Right lobe of liver (tissue), 6 donors: ENCODE data around the gene DLG3. TPM values are rescaled to one million over a fixed set of nuclear protein-coding genes. Genes with fewer than 3 reads are reported as not detected.
A peak's percentile ranks its signal among the peaks of the same experiment; 100 is the strongest.

Experiments
- ATAC-seq, 4 donors: fragments of 200-7000 bp; cut with Tn5 transposase; one replicate each; pipeline ENCODE4 v1.9.1; 2020; ENCODE audit warnings: mild to moderate bottlenecking in 4 of 4, moderate library complexity in 4 of 4
- DNase-seq, 3 donors: peaks; one replicate each; pipeline ENCODE4 v3.0.0-alpha.2; 2020
- H3K27ac ChIP-seq, 3 donors: fragments of 200-600 bp; one replicate each; pipeline ENCODE4 v1.8.0; 2022
- H3K27me3 ChIP-seq, 2 donors: fragments of 200-600 bp; one replicate each; pipeline ENCODE4 v1.8.0; 2022
- H3K36me3 ChIP-seq, 4 donors: fragments of 200-600 bp; sonication (generic) in 1 of 4; one replicate each; pipeline versions ENCODE4 v1.5.1 to v1.8.0; 2017 to 2022; ENCODE audit warnings: control low read depth in 1 of 4
- H3K4me1 ChIP-seq, 4 donors: fragments of 200-600 bp; sonication (generic) in 1 of 4; one replicate each; pipeline versions ENCODE4 v1.5.1 to v1.8.0; 2017 to 2022; ENCODE audit warnings: control low read depth in 1 of 4
- H3K4me3 ChIP-seq, 3 donors: fragments of 200-600 bp; one replicate each; pipeline ENCODE4 v1.8.0; 2022
- H3K9me3 ChIP-seq, 4 donors: fragments of 200-600 bp; sonication (generic) in 1 of 4; one replicate each; pipeline versions ENCODE4 v1.5.1 to v1.8.0; 2017 to 2022; ENCODE audit warnings: control low read depth in 1 of 4
- POLR2A ChIP-seq: fragments of 450-650 bp; IDR thresholded peaks from one replicate; pipeline ENCODE4 v1.6.1; 2017; ENCODE audit warnings: antibody characterized with exemption, mild to moderate bottlenecking
- WGBS: methylation state at CpG from one replicate; pipeline ENCODE4 v1.1.6; 2018; ENCODE audit warnings: low coverage, low lambda C conversion rate; ENCODE audit not compliant: insufficient coverage; ENCODE audit errors: missing lambda C conversion rate; 5-methylcytosine and 5-hydroxymethylcytosine counted together
- intact Hi-C, 2 donors: fragments of 100-400 bp; cut with DNase I; formaldehyde crosslinking; loops; one replicate each; pipeline versions ENCODE4 v1.11.2 to v1.14.1; 2022
- total RNA-seq, 6 experiments: library from RNA; depleted of rRNA in 2 of 6; stranded (reverse); fragments of >200 nt in 2 of 6; fragmentation: NEBNext Ultra II Directional in 3 of 6; extraction: Animal tissue kit (Norgen Biotek cat#: 25700) in 3 of 6; gene quantifications; one replicate each; pipeline versions ENCODE4 v1.1.0 to v1.2.4, GENCODE V29; 2016 to 2023
- TF ChIP-seq, protein P1 (sequence below), 4 donors: fragments of 200-600 bp in 3 of 4; fragments of 450-650 bp in 1 of 4; IDR thresholded peaks; one replicate each; pipeline versions ENCODE4 v1.5.1 to v1.8.0; 2016 to 2022; ENCODE audit warnings: antibody characterized with exemption in 4 of 4, mild to moderate bottlenecking in 2 of 4
- donor health status: DM: no; HTN: yes; CAD: no.
- donor health status: DM: no; HTN: no; CAD: no.
- donor health status: DM: no; HTN: no; CAD: no.
- donor health status: DM: no; HTN: yes; CAD: no.
- donor health status: DM: no; HTN: yes; CAD: no.

Gene DLG3
- total RNA-seq, 6 experiments from 2014 or later: 0.37 to 2.1 (median 1.1) TPM

DNA sequence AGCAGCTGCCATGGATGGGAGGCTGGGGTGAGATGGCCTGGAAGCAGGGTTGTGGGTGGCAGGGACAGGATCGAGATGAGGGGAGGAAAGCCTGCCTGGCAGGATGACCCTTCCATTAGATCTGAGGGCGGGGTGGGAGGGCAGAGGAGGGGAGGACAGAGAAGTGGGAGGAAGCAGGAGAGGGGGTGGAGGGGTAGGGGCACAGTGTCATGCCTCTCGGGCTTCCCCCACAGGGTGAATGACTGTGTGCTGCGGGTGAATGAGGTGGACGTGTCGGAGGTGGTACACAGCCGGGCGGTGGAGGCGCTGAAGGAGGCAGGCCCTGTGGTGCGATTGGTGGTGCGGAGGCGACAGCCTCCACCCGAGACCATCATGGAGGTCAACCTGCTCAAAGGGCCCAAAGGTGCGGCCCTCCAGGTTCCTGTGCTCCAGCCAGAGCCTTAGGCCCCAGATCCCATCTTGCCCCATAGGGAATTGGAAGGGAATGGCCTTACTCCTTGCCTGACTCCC lies 4.9 kb downstream of the DLG3 start:
- Histone ChIP-seq H3K27ac (no peak overlapping the region), H3K27me3 (peaks cover 0 to 10% of the 10 kb centered on the region in 2 donors), H3K9me3 (no peaks in the 10 kb centered on the region), H3K4me1 (no peaks in the 10 kb centered on the region), H3K36me3 (no peaks in the 10 kb centered on the region), H3K4me3 (no peak overlapping the region)
- intact Hi-C loops: no loop called here
- WGBS: 92% methylated on average over 5 of the region's 14 CpGs
- ATAC-seq (no peak), DNase-seq (no peak)
- no peak for TF ChIP-seq POLR2A
- TF ChIP-seq, protein P1, sequence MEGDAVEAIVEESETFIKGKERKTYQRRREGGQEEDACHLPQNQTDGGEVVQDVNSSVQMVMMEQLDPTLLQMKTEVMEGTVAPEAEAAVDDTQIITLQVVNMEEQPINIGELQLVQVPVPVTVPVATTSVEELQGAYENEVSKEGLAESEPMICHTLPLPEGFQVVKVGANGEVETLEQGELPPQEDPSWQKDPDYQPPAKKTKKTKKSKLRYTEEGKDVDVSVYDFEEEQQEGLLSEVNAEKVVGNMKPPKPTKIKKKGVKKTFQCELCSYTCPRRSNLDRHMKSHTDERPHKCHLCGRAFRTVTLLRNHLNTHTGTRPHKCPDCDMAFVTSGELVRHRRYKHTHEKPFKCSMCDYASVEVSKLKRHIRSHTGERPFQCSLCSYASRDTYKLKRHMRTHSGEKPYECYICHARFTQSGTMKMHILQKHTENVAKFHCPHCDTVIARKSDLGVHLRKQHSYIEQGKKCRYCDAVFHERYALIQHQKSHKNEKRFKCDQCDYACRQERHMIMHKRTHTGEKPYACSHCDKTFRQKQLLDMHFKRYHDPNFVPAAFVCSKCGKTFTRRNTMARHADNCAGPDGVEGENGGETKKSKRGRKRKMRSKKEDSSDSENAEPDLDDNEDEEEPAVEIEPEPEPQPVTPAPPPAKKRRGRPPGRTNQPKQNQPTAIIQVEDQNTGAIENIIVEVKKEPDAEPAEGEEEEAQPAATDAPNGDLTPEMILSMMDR (IDR thresholded peaks at IDR 0.05): no peak

DNA sequence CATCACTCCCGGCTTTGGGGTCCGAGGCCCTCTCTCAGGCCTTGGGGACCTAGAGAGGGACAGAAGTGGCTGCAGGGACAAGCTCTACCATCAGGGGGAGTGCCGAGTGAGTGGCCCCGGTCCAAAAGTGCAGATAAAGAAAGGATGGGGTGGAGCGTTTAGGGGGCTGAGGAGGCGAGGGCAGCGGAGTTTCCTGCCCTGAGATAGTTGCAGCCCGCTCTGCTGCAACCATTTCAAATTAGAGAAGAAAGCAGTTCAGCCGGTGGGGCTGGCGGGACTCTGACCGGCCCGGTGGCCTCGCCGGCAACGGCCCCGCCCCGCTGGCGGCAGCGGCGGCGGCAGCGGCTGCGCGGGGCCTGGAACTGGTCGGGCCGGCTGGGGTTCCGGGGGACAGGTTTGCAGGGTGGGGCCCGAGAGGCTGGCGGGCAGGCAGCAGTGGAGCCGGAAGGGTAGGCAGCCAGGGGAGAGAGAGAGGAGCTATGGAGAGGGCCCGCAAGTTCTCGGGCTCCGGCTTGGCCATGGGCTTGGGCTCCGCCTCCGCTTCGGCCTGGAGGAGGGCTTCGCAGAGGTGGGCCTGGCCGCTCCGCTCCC lies 7.6 kb downstream of the DLG3 start:
- H3K27ac ChIP-seq: no peak overlapping the region
- ATAC-seq (peak; percentile 57 to 75 (median 62)), DNase-seq (peak in 1 of 3 donors; percentile 37)
- TF ChIP-seq POLR2A: no peak
- TF ChIP-seq, protein P1 (IDR thresholded peaks at IDR 0.05): peak; percentile 45 to 54 (median 48)
- H3K27me3 ChIP-seq: peaks cover 0 to 5% of the 10 kb centered on the region in 2 donors
- intact Hi-C loops: no loop called here
- peak overlapping the region; percentile 33 to 55 (median 43) for H3K4me3 ChIP-seq
- WGBS: 24% methylated on average over 11 of the region's 39 CpGs
- no peaks in the 10 kb centered on the region for H3K36me3 ChIP-seq
- H3K4me1 ChIP-seq: no peaks in the 10 kb centered on the region
- H3K9me3 ChIP-seq: no peaks in the 10 kb centered on the region

DNA sequence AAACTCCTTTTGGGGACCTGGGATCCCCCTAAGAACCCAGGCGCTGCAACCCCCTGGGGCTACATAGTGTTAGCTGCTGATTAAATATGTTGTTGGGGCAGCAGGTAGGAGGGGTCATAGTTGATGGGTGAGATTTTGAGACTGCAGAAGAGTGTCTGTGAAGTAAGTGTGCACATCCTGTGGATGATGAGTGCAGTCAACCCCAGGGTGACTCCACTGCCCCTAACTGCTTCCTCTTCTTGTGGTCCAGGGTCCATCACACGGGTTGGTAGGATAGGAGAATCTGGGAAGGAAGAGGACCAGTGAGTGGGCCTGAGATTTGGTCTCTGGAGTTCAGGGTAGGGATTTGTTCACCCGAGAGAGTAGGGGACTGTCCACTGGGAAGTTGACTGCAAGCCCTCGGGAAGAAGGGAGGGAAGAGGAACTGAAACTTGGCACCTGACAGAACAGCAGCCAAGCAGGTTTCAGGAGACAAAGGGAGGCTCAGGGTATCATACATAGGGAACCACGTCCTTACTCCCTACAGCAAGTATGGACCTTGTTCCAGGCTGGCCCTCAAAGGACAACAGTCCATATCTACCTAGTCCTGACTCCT lies 8.5 kb downstream of the DLG3 start:
- H3K4me3 ChIP-seq: peak overlapping the region in 1 of 3 donors; percentile 55
- TF ChIP-seq, protein P1 (IDR thresholded peaks at IDR 0.05): no peak
- no peak for TF ChIP-seq POLR2A
- DNase-seq (no peak), ATAC-seq (no peak)
- intact Hi-C loops: no loop called here
- no peaks in the 10 kb centered on the region for H3K36me3 ChIP-seq
- WGBS: 48% methylated on average over 5 of the region's 5 CpGs
- H3K27me3 ChIP-seq: peaks cover 0 to 5% of the 10 kb centered on the region in 2 donors
- no peaks in the 10 kb centered on the region for H3K4me1 ChIP-seq
- H3K27ac ChIP-seq: no peak overlapping the region
- H3K9me3 ChIP-seq: no peaks in the 10 kb centered on the region

DNA sequence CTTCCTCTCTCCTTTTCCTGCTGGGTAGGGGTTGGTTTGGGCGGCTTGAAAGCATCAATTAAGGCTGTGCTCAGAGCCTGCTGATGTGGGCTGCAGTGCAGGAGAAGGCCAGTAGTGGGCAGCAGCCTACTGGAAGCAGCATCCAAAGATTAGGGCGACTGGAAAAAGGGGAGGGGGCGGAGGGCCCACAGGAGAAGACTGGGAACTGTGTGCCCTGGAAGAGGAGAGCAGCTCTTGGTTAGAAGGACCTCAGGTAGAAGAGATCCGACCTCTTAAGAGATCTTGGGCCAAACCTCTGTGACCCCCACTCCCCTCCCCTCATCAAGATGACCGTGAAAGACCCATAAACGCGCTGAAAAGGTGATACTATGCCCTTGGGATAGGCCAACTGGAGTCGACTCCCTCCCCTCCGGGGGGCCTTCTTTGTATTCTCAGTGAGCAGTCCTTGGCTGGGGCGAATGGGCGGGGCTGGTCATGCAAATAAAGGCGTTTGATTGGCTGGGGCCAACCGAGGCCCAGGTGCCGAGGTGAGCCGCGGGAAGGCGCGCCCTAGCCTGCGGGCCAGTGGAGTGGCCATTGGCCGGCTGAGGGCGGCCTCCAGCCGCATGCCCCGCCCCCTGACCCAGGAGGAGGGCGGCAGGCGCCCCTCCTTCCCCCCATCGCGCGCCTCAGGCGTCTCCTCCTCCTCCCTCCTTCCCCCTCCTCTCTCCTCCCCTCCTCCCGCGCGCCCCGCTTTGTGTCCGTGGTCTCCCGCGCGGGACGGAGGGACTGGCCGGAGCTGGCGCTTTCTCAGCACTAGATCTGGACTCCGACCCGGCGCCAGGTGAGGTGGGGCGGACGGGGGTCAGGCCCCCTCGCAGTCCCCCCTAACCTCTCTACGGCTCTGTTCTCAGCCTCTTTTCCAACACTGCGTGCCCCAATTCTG lies 10.1 kb downstream of the DLG3 start:
- WGBS: 37% methylated on average over 11 of the region's 48 CpGs
- H3K4me1 ChIP-seq: no peaks in the 10 kb centered on the region
- peaks cover 0 to 5% of the 10 kb centered on the region in 2 donors for H3K27me3 ChIP-seq
- H3K4me3 ChIP-seq: peak overlapping the region; percentile 11 to 54 (median 23)
- no peaks in the 10 kb centered on the region for H3K9me3 ChIP-seq
- TF ChIP-seq, protein P1 (IDR thresholded peaks at IDR 0.05): peak; percentile 53 to 77 (median 61)
- no peak for TF ChIP-seq POLR2A
- intact Hi-C loops: no loop called here
- peak in 2 of 3 donors; percentile 62 to 76 for DNase-seq
- ATAC-seq: peak; percentile 66 to 89 (median 84)
- H3K27ac ChIP-seq: no peak overlapping the region
- no peaks in the 10 kb centered on the region for H3K36me3 ChIP-seq
